Measurements from ENCODE around the gene TUBGCP2.

TUBGCP2 gene

GRCh38 chr10:133230044-133230361 is 78.7 kb downstream of the TUBGCP2 start, which contains the start of gene UTF1:
Gene UTF1, plus strand, starts transcription at chr10:133230217. Its CDS starts 72 bp downstream, at chr10:133230289.
- no peak for DNase-seq (ENCODE audit: low read depth)

DNA sequence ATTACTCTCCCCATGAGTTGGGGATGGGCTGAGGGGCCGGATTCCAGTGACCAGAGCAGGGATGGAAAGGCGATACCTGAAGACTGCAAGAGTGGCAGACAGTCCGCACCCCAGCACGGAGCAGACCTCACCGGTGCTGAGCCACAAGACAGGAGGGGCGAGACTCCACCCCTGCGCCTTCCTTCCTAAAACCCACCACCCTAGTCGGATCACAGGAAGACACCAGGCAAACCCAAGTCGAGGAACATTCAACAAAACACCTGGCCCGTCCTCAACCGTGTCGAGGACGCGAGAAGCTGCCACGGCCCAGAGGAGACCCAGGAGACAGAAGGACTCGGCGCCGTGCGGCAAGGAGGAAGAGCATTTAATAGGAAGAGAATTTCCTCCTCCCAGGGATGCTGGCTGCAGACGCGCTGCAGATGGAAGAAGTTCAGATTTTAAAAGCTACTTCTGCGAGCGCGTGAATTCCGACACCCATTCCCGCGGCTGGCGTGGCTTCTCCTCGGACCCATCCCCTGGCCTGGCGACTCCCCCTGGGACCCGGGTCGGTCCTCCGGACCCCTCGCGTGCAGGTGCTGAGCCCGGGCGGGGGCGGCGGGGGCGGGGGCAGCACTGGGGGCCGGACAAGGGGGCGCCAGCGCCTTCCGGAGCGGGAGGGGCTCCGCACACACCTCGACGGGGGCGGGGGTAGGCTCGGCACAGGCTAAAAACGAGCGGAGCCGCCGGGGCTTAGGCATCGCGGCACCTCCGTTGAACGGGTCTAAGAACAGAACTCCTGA is 79.2 kb downstream of the TUBGCP2 start:
- DNase-seq (ENCODE audit: low read depth) = no peak

All from ELR (cell line).